GM12892 (cell line): Measurements from ENCODE around the gene PSMC3IP.

Experiments
- POLR2A ChIP-seq: IDR thresholded peaks from 2 replicates; pipeline ENCODE4 v1.6.1; 2011; ENCODE audit warnings: low read depth, low read length, control low read depth
- POLR2AphosphoS5 ChIP-seq: IDR thresholded peaks from 2 replicates; pipeline ENCODE4 v1.6.1; 2011; ENCODE audit warnings: low read depth, low read length, control low read depth
- TAF1 ChIP-seq: IDR thresholded peaks from 2 replicates; pipeline ENCODE4 v1.6.1; 2011; ENCODE audit warnings: low read depth, mild to moderate bottlenecking, control low read depth, low read length, borderline replicate concordance

DNA sequence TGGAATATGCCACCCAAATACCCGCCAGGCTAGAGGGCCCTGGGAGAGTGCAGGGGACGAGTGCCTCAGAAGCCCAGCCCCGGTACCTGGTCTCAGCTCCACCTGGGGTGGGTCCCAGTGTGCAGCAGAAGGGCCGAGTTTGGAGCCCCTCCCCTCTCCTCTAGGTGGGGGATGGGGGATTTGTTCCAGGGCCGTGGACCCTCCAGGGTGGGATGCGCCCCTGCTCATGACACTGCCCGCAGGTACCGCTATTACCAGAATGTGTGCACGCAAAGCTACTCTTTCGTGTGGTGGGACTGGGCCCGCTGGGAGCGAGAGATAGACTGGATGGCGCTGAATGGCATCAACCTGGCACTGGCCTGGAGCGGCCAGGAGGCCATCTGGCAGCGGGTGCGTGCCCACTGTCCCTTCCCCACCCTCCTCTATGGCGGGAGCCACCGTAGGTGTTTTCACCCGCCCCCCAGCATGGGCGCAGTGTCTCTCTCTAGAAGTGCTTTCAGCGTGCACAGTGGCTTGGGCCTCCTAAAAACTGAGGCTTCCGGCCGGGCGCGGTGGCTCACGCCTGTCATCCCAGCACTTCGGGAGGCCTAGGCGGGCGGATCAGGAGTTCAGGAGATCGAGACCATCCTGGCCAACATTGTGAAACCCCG, 40.2 kb downstream of the PSMC3IP start:
- TF ChIP-seq POLR2A (no peak; the same call in 1 of the 2 replicates), POLR2AphosphoS5 (no peak), TAF1 (no peak)
